ENCODE measurements around the gene STK4. TPM values are rescaled to one million over a fixed set of nuclear protein-coding genes. Genes with fewer than 3 reads are reported as not detected.

STK4 gene
- total RNA-seq, 2 donors from 2014 or later = 29.0 to 30.1 TPM

GRCh38 chr20:45095805-45096238 is 129.5 kb downstream of the STK4 start:
- DNase-seq (ENCODE audit: low spot score) = no peak
- intact Hi-C loops (cut with DNase I) = no loop called here

GRCh38 chr20:45096781-45097180 is 130.5 kb downstream of the STK4 start:
- intact Hi-C loops (cut with DNase I) = no loop called here
- DNase-seq (ENCODE audit: low spot score) = no peak

GRCh38 chr20:45097485-45098102 is 131.3 kb downstream of the STK4 start:
- intact Hi-C loops (cut with DNase I) = loop anchor here in 1 of 2 donors (2.0 kb wide), 1 partner anchor 55 kb away; no protein-coding TSS in a partner anchor
- DNase-seq (ENCODE audit: low spot score) = no peak

- intact Hi-C loops (cut with DNase I) = loop anchor here in 1 of 2 donors (2.0 kb wide), 1 partner anchor 55 kb away; no protein-coding TSS in a partner anchor
- no peak for DNase-seq (ENCODE audit: low spot score)
Observed at GRCh38 chr20:45098103-45098773, 131.9 kb downstream of the STK4 start.

GRCh38 chr20:45100563-45101245 is 134.4 kb downstream of the STK4 start, which contains the start of gene KCNS1:
Gene KCNS1, minus strand, starts transcription at chr20:45101127. Its CDS starts 1,891 bp downstream, at chr20:45099236.
- no peak for DNase-seq (ENCODE audit: low spot score)
- intact Hi-C loops (cut with DNase I) = no loop called here

GRCh38 chr20:45101333-45101850 is 135.1 kb downstream of the STK4 start:
- intact Hi-C loops (cut with DNase I) = no loop called here
- no peak for DNase-seq (ENCODE audit: low spot score)

- DNase-seq (ENCODE audit: low spot score) = no peak
- intact Hi-C loops (cut with DNase I) = no loop called here
Observed at GRCh38 chr20:45103072-45103471, 136.8 kb downstream of the STK4 start.

- intact Hi-C loops (cut with DNase I) = no loop called here
- DNase-seq (ENCODE audit: low spot score) = no peak
Observed at GRCh38 chr20:45104786-45105185, 138.5 kb downstream of the STK4 start.

- intact Hi-C loops (cut with DNase I) = no loop called here
- DNase-seq (ENCODE audit: low spot score) = no peak
Observed at GRCh38 chr20:45105317-45105716, 139.0 kb downstream of the STK4 start.

GRCh38 chr20:45109634-45110033 is 143.3 kb downstream of the STK4 start:
- intact Hi-C loops (cut with DNase I) = no loop called here
- DNase-seq (ENCODE audit: low spot score) = no peak

- DNase-seq (ENCODE audit: low spot score) = no peak
- intact Hi-C loops (cut with DNase I) = no loop called here
Observed at GRCh38 chr20:45110301-45110700, 144.0 kb downstream of the STK4 start.

- intact Hi-C loops (cut with DNase I) = no loop called here
- DNase-seq (ENCODE audit: low spot score) = no peak
Observed at GRCh38 chr20:45111285-45111684, 145.0 kb downstream of the STK4 start.

- no peak for DNase-seq (ENCODE audit: low spot score)
- intact Hi-C loops (cut with DNase I) = no loop called here
Observed at GRCh38 chr20:45111799-45112471, 145.6 kb downstream of the STK4 start.

- DNase-seq (ENCODE audit: low spot score) = no peak
- intact Hi-C loops (cut with DNase I) = no loop called here
Observed at GRCh38 chr20:45112754-45113153, 146.4 kb downstream of the STK4 start.

- intact Hi-C loops (cut with DNase I) = no loop called here
- no peak for DNase-seq (ENCODE audit: low spot score)
Observed at GRCh38 chr20:45113865-45114264, 147.6 kb downstream of the STK4 start.

- intact Hi-C loops (cut with DNase I) = no loop called here
- no peak for DNase-seq (ENCODE audit: low spot score)
Observed at GRCh38 chr20:45114465-45115385, 148.4 kb downstream of the STK4 start, which contains the start of gene WFDC5. Gene WFDC5, minus strand, starts transcription at chr20:45115174. Its CDS starts 91 bp downstream, at chr20:45115083.

GRCh38 chr20:45115386-45115774 is 149.1 kb downstream of the STK4 start:
- DNase-seq (ENCODE audit: low spot score) = no peak
- intact Hi-C loops (cut with DNase I) = no loop called here

- DNase-seq (ENCODE audit: low spot score) = no peak
- intact Hi-C loops (cut with DNase I) = no loop called here
Observed at GRCh38 chr20:45115829-45116228, 149.5 kb downstream of the STK4 start.
